Hematopoietic multipotent progenitor cell treated with erythropoietin and hydrocortisone succinate and interleukin-3 and kit ligand, for 15 days (in vitro differentiated cells): ENCODE data around the gene LRCOL1.

Source experiments
- DNase-seq: peaks from one replicate; pipeline ENCODE4 v3.0.0-alpha.2; 2015; ENCODE audit warnings: low spot score

Gene LRCOL1

GRCh38 chr12:132610051-132610759 lies at the start of gene LRCOL1:
Gene LRCOL1 (minus strand): TSS chr12:132610582. CDS start chr12:132606251, 4,331 bp downstream.
- no peak for DNase-seq

DNA sequence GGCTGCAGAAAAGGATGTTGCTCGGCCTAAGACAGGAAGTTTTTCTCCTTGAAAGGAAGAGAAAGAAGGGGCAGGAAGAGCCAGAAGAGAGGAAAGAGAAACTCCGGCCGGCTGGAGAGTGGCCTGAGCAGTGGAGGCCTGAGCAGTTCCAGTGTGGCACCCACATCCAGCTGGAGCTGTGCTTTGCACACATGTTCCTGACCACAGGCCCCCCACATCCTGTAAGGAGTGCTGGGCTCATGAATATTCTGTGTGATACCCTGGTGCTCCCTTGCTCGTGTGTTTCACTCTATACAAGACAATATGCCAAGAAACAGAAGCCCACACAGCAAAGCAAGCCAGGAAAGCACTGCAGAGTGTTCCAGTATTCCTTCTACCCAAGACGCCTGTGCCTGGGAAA lies 49.7 kb upstream of the LRCOL1 start:
- no peak for DNase-seq

DNA sequence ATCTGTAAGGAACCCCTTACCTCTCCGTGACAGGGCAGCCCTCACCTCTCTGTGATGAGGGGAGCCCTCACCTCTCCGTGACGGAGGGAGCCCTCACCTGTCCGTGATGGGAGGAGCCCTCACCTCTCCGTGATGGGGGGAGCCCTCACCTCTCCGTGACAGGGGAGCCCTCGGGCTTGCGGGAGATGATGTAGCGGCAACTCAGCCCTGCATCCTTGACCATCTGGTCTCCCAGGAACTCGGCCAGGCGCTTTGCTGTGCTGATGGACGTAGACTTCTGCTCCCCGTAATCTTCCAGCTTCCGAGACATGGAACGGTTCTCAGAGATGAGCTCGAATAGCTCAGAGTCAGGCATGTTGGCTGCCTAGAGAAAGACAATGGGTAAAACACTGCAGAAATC lies 48.8 kb upstream of the LRCOL1 start:
- DNase-seq = no peak

DNA sequence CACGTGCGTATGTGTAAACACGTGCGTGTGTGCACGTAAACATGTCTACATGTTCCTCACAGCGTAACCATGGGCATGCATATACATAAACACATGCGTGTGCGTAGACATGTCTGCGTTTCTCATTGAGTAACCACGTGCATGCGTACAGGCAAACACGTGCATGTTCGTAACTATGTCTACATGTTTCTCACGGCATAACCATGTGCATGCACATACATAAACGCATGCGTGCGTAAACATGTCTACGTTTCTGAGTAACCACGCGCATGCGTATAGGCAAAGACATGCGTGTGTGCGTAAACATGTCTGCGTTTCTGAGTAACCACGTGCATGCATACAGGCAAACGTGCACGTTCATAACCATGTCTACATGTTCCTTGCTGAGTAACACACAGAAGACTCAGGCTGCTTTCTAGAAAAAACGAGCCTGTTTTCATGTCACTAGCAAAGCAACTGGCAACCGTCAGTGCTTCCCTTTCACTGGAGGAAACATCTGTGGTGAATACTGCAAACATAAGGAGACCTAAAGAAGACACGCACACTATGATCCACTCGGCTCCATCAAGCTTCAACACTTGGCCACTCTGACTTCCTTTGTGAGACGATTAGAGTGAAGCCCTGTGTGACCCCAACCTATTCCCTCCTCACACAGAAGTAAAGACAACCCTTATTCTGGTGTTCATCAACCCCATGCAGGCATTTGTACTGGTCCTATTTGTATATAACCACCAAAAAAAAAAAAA lies 47.9 kb upstream of the LRCOL1 start:
- DNase-seq = no peak

GRCh38 chr12:132657004-132657727 lies 46.8 kb upstream of the LRCOL1 start:
- no peak for DNase-seq

DNA sequence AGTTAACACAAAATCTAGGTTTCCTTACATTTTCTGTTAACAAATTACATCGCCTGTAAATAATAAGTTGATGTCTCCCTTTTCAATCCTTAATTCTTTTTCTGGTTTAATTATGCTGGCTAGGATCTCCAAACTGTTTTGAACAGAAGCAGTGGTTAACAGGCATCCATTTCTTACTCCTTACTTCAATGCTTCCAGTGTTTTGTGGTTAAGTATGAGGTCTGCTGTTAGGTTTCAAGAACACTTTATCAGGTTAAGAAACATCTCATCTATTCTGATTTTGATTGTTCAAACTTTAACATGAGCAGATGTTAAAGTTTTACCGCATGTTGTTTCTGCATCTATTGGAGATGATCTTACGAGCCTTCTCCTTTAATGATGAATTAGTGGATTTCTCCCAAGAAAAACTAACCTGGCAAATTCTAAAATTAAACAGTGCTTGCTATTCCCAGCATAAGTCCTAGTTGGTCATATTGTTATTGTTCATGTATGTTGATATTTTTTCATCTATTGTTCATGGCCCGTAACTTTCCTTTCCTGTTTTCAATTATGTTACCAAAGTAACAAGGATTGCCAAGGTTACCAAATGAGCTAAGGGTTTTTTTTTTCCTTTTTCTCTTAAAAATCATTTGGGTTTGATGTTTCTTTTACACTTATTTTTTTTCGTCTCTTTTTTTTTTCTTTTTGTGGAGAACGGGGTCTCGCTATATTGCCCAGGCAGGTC lies 43.3 kb upstream of the LRCOL1 start:
- no peak for DNase-seq

DNA sequence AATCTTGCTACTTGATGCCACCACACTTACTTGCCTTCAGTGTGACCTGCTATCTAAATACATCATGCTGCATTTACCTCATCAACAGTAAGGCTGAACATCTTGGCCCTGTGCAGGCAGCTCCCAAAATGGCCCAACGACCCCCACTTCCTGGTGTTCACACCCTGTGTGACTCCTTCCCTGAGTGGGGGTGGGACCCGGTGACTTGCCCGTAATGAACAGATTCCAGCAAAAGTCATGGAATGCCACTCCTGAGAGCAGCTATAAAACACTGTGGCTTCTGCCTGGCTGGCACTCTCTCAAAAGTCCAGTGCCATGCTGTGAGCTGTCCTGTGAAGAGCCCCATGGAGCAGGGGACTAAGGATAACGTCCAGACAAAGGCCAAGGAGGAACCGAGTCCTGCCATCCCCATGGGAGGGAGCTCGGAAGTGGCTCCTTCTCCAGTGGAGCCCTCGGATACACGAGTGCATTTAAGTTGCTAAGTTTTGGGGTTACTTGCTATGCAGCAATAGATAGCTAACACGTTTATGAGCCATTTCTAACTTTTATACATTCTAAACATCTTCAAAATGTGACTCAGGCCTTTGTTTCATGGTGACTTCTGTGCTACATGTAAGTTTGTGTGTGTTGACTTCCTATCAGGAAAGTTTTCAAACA lies 41.2 kb upstream of the LRCOL1 start:
- DNase-seq = no peak

- no peak for DNase-seq
Measured at GRCh38 chr12:132649226-132649945, 39.0 kb upstream of the LRCOL1 start.

DNA sequence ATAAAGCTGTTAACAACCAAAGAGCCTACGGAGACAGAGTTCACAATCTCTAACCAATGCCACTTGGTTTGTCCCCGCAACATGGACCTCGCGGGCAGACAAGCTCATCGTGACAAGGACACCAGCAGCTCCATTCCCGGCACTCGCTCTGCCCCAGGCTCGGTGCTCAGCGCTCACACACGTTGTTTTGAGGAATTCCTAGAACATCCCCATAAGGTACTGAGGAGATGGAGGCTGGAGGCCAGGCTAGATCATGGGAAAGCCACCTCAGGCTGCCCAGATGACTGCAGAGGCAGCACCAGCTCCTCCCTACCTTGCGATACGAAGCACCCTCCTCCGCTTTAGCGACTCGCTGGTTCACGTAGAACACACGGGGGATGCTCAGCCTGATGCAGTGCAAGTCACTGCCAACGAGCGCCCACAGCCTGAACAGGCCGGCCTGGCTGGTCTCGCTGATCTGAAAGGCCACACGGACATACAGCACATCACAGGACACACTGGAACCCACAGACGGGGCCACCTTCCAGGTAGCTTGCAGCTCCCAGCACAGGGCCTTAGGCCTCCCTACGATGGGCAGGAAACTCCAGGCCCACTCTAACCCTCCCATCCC lies 38.3 kb upstream of the LRCOL1 start:
- DNase-seq = no peak

DNA sequence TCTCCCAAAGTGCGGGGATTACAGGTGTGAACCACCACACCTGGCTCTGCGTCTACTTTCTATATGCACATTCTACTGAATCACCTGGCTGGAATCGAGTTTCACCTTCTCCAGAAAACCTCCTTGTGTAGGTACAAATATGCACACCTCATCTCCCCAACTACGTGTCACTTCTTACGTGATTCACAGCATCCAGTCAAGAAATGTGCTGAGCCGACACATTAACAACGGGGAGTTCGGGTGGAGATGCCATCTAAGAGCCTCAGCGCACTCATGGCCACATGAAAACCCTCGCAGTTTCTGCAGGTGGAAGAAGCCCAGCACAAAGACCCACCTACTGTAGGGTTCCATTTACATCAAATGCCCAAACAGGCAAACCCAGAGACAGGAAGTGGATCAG lies 37.5 kb upstream of the LRCOL1 start:
- no peak for DNase-seq

GRCh38 chr12:132646850-132647249 lies 36.5 kb upstream of the LRCOL1 start:
- no peak for DNase-seq

GRCh38 chr12:132642846-132643835 lies 32.8 kb upstream of the LRCOL1 start:
- no peak for DNase-seq

DNA sequence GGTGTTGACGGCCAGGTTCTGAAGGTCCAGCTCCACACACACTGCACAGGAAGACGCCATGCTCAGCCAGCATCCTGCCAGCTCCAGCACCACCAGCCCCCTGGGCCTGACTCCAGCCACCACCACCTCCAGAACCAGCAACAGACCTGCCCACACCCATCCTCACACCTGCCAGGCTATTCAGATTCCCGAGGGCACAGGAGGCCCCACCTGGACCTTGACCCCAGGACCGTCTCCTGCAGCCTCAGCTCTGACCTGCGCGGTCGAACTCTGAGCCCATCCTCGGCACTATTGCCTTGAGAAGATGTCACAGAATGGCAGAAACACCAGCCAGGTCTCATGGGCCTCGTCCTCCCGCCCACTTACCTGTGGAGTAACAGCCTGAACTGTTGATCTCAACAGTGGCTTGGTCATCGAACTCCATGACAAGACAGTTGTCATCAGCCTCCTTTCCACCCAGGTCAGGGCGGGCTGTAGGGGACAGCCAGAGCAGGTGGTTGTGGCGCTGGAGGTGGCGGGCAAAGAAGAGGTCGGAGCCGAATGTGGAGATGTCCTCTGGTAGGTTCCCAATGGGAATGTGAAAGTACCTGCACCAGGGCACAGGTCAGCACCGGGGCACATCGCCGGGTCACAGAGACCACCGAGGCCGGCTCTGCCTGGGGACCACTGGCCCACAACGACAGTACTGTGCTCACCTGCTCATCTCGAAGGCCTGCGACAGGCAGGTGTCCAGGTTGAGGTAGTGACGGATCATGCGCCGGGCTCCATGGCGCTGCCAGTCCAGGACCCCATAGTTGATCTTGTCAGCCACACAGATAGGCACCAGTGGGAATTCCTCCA lies 31.6 kb upstream of the LRCOL1 start:
- no peak for DNase-seq

DNA sequence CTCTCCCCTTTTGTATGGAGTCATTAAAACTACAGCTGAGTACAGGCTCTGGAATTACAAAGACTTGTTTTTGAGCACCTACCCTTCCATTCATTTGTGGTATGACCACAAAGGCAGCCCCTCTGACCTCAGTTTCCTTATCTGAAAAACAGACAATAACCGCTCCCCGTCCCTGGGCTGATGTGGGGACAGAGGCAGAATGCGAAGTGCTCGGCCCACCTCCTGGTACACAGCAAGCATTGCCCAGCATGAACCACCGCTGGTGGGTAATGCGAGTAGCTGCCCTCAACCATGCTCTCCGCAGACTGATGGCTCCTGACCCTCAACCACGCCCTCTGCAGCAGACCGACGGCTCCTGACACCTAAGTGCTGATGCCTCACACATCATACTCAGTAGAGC lies 30.6 kb upstream of the LRCOL1 start:
- no peak for DNase-seq

GRCh38 chr12:132639956-132640520 lies 29.7 kb upstream of the LRCOL1 start:
- no peak for DNase-seq

- peak; percentile 9 for DNase-seq
Measured at GRCh38 chr12:132638541-132639408, 28.4 kb upstream of the LRCOL1 start.

- DNase-seq = no peak
Measured at GRCh38 chr12:132637811-132638210, 27.4 kb upstream of the LRCOL1 start.
